Heart right ventricle (tissue), 16 donors: Measurements from ENCODE around the gene UBE3B. TPM values are rescaled to one million over a fixed set of nuclear protein-coding genes. Genes with fewer than 3 reads are reported as not detected.

Source experiments
- ATAC-seq, 8 donors: fragments of 200-7000 bp; cut with Tn5 transposase; one replicate each; pipeline ENCODE4 v1.9.1; 2020; ENCODE audit warnings: mild to moderate bottlenecking in 8 of 8, moderate library complexity in 8 of 8, moderate number of reproducible peaks in 1 of 8
- DNase-seq, 2 donors: peaks; one replicate each; pipeline ENCODE4 v3.0.0-alpha.2; 2020
- H3K27ac ChIP-seq, 10 donors: fragments of 200-600 bp; sonication (generic) in 2 of 10; one replicate each; pipeline versions ENCODE4 v1.5.0 to v1.8.0; 2020 to 2022; ENCODE audit warnings: mild to moderate bottlenecking in 3 of 10
- H3K27me3 ChIP-seq, 7 donors: fragments of 200-600 bp; one replicate each; pipeline ENCODE4 v1.8.0; 2021 to 2022; ENCODE audit warnings: mild to moderate bottlenecking in 2 of 7
- H3K36me3 ChIP-seq, 9 donors: fragments of 200-600 bp; sonication (generic) in 1 of 9; one replicate each; pipeline versions ENCODE4 v1.5.0 to v1.8.0; 2020 to 2022; ENCODE audit warnings: mild to moderate bottlenecking in 2 of 9
- H3K4me1 ChIP-seq, 9 donors: fragments of 200-600 bp; sonication (generic) in 1 of 9; one replicate each; pipeline versions ENCODE4 v1.5.0 to v1.8.0; 2020 to 2022; ENCODE audit warnings: mild to moderate bottlenecking in 4 of 9
- H3K4me3 ChIP-seq, 10 donors: fragments of 200-600 bp; sonication (generic) in 2 of 10; one replicate each; pipeline versions ENCODE4 v1.5.0 to v1.8.0; 2020 to 2022; ENCODE audit warnings: mild to moderate bottlenecking in 7 of 10, moderate library complexity in 2 of 10
- H3K9me3 ChIP-seq, 11 donors: fragments of 200-600 bp in 10 of 11; sonication (generic) in 2 of 11; one replicate each; pipeline versions ENCODE4 v1.5.0 to v1.8.0; 2013 to 2022; ENCODE audit warnings: mild to moderate bottlenecking in 2 of 11, control low read depth in 1 of 11, moderate library complexity in 1 of 11
- WGBS, 2 donors: extraction: QIAGEN DNeasy Blood & Tissue Kit; methylation state at CpG; one replicate each; pipeline ENCODE4 v1.1.7; 2013; ENCODE audit warnings: inconsistent platforms in 1 of 2; 5-methylcytosine and 5-hydroxymethylcytosine counted together
- intact Hi-C, 10 donors: fragments of 100-400 bp; cut with DNase I; formaldehyde crosslinking; loops; one replicate each; pipeline versions ENCODE4 v1.11.1 to v1.14.2; 2022
- polyA plus RNA-seq, 2 donors: library from polyadenylated mRNA; stranded (reverse); fragments of 200-250 nt; gene quantifications; one replicate each; pipeline ENCODE4 v1.2.3, GENCODE V29; 2013
- total RNA-seq, 10 donors: library from RNA; stranded (reverse); fragmentation: NEBNext Ultra II Directional in 3 of 10; extraction: Animal tissue kit (Norgen Biotek cat#: 25700) in 3 of 10; gene quantifications; one replicate each; pipeline versions ENCODE4 v1.2.1 to v1.2.4, GENCODE V29; 2021 to 2023
- TF ChIP-seq, protein P1 (sequence below), 9 donors: fragments of 200-600 bp; sonication (generic) in 2 of 9; IDR thresholded peaks; one replicate each; pipeline versions ENCODE4 v1.5.0 to v1.8.0; 2021 to 2022; ENCODE audit warnings: antibody characterized with exemption in 9 of 9, mild to moderate bottlenecking in 5 of 9, moderate library complexity in 1 of 9
- donor health status: Arrhythmogenic right ventricular cardiomyopathy.
- donor health status: ischemic (EF 13 %, LVEDD 7.1; RV severe dilation, severe dysfunction).
- donor health status: healthy with polysubstance abuse.
- donor health status: DM: no; HTN: yes; CAD: no.
- donor health status: DM: no; HTN: no; CAD: no.
- donor health status: ischemic (EF 25% LVEDD 6.9; RV normal size, moderate dysfunction).
- donor health status: ischemic (EF 25% LVEDD 5.7; RV mildly dilated, moderate dysfunction).
- donor health status: healthy.
- donor health status: DM: yes; HTN: yes; CAD: no.
- donor health status: Ischemic cardiomyopathy.
- donor health status: ischemic (EF 35%, LVEDD 5.7; RV mildly dilated, moderate dysfunction).
- donor health status: nonischemic (EF 11% LVEDD 7.7; RV severe dilation, severe dysfunction).
- donor health status: DM: yes; HTN: yes; CAD: no.
- donor health status: PGD.
- donor health status: ischemic (EF 29% LVEDD 5.4; RV normal size, mild dysfunction).
- donor health status: nonischemic (EF 23%, LVEDD 6.1; RV moderate dilation, normal function).

UBE3B gene
- total and polyA plus RNA-seq, 12 donors = 13.7 to 58.8 (median 55.5) TPM

DNA sequence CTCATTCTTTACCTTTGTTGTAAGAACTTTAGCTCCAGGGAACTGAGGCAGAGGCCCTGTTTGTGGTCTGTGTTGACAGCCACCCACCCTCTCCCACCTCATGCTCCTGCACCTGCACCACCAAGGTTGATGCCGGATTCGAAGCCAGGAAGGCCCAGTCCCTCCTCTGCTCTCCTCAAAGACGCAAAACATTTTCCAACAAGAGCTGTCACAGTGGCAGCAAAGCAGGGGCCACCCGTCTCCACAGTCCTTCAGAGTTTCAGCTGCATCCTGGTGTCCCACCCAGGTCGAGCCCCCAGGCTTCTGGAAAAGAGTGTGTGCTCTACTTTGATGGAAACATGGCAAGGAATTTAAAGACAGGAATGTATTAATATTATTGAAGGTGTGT is 58.4 kb downstream of the UBE3B start:
- Histone ChIP-seq H3K27ac (no peak overlapping the region), H3K4me1 (peaks cover 0 to 5% (median 0%) of the 10 kb centered on the region in 9 donors), H3K27me3 (no peaks in the 10 kb centered on the region), H3K36me3 (peaks cover 0 to 68% (median 18%) of the 10 kb centered on the region in 9 donors), H3K4me3 (no peak overlapping the region), H3K9me3 (no peaks in the 10 kb centered on the region)
- intact Hi-C loops = no loop called here
- 82 to 83% methylated on average over 5 of the region's 5 CpGs for WGBS, 2 donors
- no peak for DNase-seq
- ATAC-seq = no peak
- TF ChIP-seq, protein P1, sequence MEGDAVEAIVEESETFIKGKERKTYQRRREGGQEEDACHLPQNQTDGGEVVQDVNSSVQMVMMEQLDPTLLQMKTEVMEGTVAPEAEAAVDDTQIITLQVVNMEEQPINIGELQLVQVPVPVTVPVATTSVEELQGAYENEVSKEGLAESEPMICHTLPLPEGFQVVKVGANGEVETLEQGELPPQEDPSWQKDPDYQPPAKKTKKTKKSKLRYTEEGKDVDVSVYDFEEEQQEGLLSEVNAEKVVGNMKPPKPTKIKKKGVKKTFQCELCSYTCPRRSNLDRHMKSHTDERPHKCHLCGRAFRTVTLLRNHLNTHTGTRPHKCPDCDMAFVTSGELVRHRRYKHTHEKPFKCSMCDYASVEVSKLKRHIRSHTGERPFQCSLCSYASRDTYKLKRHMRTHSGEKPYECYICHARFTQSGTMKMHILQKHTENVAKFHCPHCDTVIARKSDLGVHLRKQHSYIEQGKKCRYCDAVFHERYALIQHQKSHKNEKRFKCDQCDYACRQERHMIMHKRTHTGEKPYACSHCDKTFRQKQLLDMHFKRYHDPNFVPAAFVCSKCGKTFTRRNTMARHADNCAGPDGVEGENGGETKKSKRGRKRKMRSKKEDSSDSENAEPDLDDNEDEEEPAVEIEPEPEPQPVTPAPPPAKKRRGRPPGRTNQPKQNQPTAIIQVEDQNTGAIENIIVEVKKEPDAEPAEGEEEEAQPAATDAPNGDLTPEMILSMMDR (IDR thresholded peaks at IDR 0.05) = no peak

GRCh38 chr12:109537136-109537535 is 59.7 kb downstream of the UBE3B start:
- Histone ChIP-seq H3K27ac (no peak overlapping the region), H3K4me1 (peaks cover 0 to 5% (median 0%) of the 10 kb centered on the region in 9 donors), H3K4me3 (no peak overlapping the region), H3K27me3 (no peaks in the 10 kb centered on the region), H3K36me3 (peaks cover 0 to 56% (median 9%) of the 10 kb centered on the region in 9 donors), H3K9me3 (no peaks in the 10 kb centered on the region)
- WGBS, 2 donors = 94% methylated on average over 8 of the region's 8 CpGs
- intact Hi-C loops = no loop called here
- ATAC-seq (no peak), DNase-seq (no peak)
- TF ChIP-seq, protein P1 (IDR thresholded peaks at IDR 0.05) = no peak

DNA sequence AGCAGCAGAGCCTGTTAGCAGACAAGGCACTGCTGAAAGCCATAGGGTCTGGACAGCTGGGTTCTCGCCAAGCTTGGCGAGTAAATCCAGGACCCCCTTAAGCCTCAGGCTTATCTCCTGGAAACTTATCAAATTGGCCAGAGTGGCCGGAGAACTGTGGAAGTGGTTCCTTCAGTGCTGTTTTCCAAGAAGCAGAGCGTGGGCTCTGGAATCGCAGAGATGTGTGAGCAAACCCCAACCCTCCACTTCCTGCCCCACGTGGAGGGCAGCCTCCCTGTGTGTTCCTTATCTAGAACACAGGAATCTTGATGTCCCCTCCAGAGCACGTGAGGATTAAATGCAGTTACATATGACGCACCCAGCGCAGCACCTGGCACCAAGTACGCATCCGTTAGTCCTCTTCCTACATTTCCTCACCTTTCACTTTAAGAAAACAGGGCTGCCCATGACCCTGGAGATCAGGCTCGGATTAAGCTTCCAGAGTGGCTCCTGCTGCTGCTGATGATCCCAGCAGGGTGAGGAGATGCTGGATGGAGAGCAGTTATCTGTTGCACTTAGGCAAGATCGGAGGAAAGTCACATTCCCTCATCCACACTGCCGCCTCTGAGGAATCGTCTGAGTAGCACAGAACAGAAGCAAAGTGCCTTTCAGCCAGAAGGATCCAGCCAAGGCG is 60.9 kb downstream of the UBE3B start:
- DNase-seq = no peak
- Histone ChIP-seq H3K4me1 (peaks cover 0 to 5% (median 0%) of the 10 kb centered on the region in 9 donors), H3K4me3 (no peak overlapping the region), H3K27ac (no peak overlapping the region), H3K36me3 (peaks cover 0 to 44% (median 9%) of the 10 kb centered on the region in 9 donors), H3K27me3 (no peaks in the 10 kb centered on the region), H3K9me3 (no peaks in the 10 kb centered on the region)
- no peak for ATAC-seq
- 42 to 51% methylated on average over 16 of the region's 16 CpGs for WGBS, 2 donors
- TF ChIP-seq, protein P1 (IDR thresholded peaks at IDR 0.05) = no peak
- intact Hi-C loops = no loop called here

GRCh38 chr12:109539508-109539907 is 62.1 kb downstream of the UBE3B start:
- H3K27ac ChIP-seq = no peak overlapping the region
- DNase-seq (no peak), ATAC-seq (no peak)
- no peak overlapping the region for H3K4me3 ChIP-seq
- no peaks in the 10 kb centered on the region for H3K27me3 ChIP-seq
- 51 to 79% methylated on average over 9 of the region's 9 CpGs for WGBS, 2 donors
- H3K36me3 ChIP-seq = peaks cover 0 to 32% (median 7%) of the 10 kb centered on the region in 9 donors
- intact Hi-C loops = no loop called here
- no peaks in the 10 kb centered on the region for H3K9me3 ChIP-seq
- peaks cover 0 to 5% (median 0%) of the 10 kb centered on the region in 9 donors for H3K4me1 ChIP-seq
- TF ChIP-seq, protein P1 (IDR thresholded peaks at IDR 0.05) = no peak
